GM18909 (cell line): ENCODE measurements around the gene PCDHB13.
"Not testable (repeated sequence)": the region's sequence is repeated elsewhere in the genome, so short reads cannot be mapped to it uniquely, and the experiment has no call there.

Experiments
- ATAC-seq: cut with Tn5 transposase; IDR thresholded peaks from one replicate; pipeline ENCODE4 v1.9.1; 2021; ENCODE audit warnings: mild to moderate bottlenecking; ENCODE audit not compliant: unreplicated experiment, poor library complexity

The PCDHB13 gene

DNA sequence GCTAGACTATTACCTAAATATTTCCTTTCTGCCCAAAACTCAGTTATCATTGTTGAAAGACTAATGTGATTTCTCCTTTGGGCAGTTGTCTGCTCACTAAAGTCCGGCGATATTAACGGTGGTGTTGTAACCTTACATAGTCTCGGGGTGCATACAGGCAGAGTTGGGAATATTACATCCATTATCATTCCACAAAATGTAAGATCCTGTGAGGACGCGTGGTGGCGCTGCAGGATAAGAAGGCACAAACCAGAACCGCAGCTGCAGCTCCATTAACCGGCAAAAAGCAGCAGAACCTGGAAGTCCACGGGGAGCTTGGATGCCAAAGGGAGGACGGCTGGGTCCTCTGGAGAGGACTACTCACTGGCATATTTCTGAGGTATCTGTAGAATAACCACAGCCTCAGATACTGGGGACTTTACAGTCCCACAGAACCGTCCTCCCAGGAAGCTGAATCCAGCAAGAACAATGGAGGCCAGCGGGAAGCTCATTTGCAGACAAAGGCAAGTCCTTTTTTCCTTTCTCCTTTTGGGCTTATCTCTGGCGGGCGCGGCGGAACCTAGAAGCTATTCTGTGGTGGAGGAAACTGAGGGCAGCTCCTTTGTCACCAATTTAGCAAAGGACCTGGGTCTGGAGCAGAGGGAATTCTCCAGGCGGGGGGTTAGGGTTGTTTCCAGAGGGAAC, at the start of gene PCDHB13:
PCDHB13 (plus strand) TSS at position 264 of the 684 bp plus-strand sequence; CDS start at position 469, 205 bp downstream.
- ATAC-seq = not testable (repeated sequence)

DNA sequence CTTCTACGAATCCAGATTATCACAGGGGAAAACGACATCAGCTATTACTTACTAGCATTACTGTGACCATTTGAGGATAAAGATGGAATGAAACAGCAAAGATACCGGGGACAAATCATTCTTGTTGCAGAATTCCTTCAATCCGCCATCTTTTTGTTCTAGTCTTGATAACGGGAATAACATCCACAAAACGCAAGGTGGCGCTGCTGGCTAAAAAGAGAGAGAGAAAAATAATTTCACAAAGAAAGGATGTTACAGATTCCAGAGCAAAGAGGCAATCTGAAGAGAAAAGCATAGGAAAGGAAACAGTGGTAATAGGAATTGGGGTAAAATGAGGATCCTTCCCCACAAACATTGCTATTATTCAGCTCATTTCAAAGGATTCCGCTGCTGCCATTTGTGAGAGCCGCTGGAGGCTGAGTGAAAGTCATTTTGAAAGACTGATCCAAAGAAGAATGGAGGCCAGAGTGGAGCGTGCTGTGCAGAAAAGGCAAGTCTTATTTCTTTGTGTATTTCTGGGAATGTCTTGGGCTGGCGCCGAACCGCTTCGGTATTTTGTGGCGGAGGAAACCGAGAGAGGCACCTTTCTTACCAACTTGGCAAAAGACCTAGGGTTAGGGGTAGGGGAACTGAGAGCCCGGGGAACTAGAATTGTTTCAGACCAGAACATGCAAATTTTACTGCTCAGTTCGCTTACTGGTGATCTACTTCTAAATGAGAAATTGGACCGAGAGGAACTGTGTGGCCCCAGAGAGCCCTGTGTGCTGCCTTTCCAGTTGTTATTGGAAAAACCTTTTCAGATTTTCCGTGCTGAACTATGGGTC, 41.1 kb upstream of the PCDHB13 start, which contains the start of gene PCDHB7:
PCDHB7 (plus strand) TSS at position 264 of the 824 bp plus-strand sequence; CDS start at position 456, 192 bp downstream.
- ATAC-seq = no peak

DNA sequence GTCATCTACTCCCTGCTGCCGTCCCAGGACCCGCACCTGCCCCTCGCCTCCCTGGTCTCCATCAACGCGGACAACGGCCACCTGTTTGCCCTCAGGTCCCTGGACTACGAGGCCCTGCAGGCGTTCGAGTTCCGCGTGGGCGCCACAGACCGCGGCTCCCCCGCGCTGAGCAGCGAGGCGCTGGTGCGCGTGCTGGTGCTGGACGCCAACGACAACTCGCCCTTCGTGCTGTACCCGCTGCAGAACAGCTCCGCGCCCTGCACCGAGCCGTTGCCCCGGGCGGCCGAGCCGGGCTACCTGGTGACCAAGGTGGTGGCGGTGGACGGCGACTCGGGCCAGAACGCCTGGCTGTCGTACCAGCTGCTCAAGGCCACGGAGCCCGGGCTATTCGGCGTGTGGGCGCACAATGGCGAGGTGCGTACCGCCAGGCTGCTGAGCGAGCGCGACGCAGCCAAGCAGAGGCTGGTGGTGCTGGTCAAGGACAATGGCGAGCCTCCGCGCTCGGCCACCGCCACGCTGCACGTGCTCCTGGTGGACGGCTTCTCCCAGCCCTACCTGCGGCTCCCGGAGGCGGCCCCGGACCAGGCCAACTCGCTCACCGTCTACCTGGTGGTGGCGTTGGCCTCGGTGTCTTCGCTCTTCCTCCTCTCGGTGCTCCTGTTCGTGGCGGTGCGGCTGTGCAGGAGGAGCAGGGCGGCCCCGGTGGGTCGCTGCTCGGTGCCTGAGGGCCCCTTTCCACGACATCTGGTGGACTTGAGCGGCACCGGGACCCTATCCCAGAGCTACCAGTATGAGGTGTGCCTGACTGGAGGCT, 39.2 kb upstream of the PCDHB13 start:
- not testable (repeated sequence) for ATAC-seq

DNA sequence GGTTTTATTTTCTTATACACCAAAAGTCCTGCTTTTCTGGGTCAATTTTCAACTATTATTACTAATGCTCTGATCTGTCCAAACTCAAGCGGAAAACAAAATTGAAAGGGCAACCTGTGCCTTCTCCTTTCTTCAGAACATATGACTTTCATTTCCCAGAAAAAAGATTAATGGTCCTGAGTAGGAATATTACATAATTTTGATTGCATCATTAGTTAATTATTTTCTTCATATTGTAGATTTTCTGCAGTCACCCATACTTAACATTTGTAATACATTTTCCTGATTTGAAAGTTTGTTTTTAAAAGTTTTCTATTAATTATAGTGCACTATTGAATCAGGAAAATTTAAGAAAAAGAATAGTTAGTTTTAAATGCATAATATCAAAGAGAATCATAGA, 37.8 kb upstream of the PCDHB13 start:
- no peak for ATAC-seq

DNA sequence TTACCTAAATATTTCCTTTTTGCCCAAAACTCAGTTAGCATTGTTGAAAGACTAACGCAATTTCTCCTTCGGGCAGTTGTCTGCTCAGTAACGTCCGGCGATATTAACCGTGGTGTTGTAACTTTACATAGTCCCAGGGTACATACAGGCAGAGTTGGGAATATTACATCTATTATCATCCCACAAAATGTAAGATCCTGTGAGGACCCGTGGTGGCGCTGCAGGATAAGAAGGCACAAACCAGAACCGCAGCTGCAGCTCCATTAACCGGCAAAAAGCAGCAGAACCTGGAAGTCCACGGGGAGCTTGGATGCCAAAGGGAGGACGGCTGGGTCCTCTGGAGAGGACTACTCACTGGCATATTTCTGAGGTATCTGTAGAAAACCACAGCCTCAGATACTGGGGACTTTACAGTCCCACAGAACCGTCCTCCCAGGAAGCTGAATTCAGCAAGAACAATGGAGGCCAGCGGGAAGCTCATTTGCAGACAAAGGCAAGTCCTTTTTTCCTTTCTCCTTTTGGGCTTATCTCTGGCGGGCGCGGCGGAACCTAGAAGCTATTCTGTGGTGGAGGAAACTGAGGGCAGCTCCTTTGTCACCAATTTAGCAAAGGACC, 36.0 kb upstream of the PCDHB13 start, which contains the start of gene PCDHB8:
PCDHB8 (plus strand) TSS at position 214 of the 615 bp plus-strand sequence; CDS start at position 459, 245 bp downstream.
- ATAC-seq = not testable (repeated sequence)

DNA sequence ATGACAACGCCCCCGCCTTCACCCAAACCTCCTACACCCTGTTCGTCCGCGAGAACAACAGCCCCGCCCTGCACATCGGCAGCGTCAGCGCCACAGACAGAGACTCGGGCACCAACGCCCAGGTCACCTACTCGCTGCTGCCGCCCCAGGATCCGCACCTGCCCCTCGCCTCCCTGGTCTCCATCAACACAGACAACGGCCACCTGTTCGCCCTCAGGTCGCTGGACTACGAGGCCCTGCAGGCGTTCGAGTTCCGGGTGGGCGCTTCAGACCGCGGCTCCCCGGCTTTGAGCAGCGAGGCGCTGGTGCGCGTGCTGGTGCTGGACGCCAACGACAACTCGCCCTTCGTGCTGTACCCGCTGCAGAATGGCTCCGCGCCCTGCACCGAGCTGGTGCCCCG, 34.3 kb upstream of the PCDHB13 start:
- ATAC-seq = not testable (repeated sequence)

DNA sequence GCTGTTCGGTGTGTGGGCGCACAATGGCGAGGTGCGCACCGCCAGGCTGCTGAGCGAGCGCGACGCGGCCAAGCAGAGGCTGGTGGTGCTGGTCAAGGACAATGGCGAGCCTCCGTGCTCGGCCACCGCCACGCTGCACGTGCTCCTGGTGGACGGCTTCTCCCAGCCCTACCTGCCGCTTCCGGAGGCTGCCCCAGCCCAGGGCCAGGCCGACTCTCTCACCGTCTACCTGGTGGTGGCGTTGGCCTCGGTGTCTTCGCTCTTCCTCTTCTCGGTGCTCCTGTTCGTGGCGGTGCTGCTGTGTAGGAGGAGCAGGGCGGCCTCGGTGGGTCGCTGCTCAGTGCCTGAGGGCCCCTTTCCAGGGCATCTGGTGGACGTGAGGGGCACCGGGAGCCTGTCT, 33.8 kb upstream of the PCDHB13 start:
- not testable (repeated sequence) for ATAC-seq

DNA sequence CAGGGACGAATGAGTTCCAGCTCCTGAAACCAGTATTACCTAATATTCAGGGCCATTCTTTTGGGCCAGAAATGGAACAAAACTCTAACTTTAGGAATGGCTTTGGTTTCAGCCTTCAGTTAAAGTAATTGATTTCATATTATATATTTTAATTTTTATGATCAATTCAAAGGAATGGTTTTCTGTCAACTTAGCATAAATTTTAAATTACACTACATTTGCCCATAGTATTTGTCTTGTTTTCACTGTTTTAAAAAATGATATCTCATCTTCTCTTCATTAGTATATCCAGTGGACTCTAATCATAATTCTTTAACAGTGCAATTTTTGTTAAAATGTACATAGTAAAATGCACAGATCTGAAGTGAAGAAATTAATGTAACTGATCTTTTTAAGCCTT, 33.4 kb upstream of the PCDHB13 start:
- no peak for ATAC-seq

DNA sequence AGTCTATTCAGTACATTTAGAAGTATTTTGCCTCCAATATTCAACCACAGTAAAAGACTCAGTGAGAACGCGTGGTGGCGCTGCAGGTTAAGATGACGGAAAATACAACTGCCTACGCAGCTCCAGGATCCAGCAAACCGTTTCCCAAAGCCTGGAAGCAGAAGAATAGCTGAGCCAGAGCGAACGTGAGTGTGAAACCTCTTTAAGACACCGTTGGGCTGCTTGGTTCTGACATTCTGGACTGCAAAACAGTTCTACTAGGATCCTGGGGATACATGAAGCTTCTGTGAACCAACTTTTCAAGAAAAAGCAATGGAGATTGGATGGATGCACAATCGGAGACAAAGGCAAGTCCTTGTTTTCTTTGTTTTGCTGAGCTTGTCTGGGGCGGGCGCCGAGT, 31.5 kb upstream of the PCDHB13 start, which contains the start of gene PCDHB16:
PCDHB16 (plus strand) TSS at position 140 of the 400 bp plus-strand sequence; CDS start at position 313, 173 bp downstream.
- ATAC-seq = no peak

DNA sequence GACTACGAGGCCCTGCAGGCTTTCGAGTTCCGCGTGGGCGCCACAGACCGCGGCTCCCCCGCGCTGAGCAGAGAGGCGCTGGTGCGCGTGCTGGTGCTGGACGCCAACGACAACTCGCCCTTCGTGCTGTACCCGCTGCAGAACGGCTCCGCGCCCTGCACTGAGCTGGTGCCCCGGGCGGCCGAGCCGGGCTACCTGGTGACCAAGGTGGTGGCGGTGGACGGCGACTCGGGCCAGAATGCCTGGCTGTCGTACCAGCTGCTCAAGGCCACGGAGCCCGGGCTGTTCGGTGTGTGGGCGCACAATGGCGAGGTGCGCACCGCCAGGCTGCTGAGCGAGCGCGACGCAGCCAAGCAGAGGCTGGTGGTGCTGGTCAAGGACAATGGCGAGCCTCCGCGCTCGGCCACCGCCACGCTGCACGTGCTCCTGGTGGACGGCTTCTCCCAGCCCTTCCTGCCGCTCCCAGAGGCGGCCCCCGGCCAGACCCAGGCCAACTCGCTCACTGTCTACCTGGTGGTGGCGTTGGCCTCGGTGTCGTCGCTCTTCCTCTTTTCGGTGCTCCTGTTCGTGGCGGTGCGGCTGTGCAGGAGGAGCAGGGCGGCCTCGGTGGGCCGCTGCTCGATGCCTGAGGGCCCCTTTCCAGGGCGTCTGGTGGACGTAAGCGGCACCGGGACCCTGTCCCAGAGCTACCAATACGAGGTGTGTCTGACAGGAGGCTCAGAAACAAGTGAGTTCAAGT, 29.4 kb upstream of the PCDHB13 start:
- ATAC-seq = not testable (repeated sequence)

DNA sequence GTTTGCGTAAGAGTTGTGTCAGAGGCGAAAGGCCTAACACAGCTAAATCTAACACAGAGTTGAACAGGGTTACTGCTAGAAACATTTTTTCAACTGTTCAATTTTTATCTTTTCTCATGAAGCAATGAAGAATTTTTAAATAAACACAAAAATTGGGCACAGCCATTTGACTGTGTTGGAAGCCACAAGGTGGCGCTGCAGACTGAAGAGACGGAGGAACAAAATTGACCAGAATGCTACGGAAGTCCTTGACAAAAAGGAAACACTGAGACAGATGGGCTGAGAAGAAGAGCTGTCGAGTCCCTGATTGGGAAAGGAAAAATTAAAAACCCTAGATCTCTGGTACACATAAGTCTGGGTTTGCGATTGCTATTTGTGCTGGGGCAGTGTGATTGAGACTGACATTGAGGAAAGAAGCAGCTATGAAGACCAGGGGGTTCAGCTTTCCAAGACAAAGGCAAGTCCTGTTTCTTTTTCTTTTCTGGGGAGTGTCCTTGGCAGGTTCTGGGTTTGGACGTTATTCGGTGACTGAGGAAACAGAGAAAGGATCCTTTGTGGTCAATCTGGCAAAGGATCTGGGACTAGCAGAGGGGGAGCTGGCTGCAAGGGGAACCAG, 26.7 kb upstream of the PCDHB13 start, which contains the start of gene PCDHB9:
PCDHB9 (plus strand) TSS at position 265 of the 616 bp plus-strand sequence; CDS start at position 423, 158 bp downstream.
- no peak for ATAC-seq

DNA sequence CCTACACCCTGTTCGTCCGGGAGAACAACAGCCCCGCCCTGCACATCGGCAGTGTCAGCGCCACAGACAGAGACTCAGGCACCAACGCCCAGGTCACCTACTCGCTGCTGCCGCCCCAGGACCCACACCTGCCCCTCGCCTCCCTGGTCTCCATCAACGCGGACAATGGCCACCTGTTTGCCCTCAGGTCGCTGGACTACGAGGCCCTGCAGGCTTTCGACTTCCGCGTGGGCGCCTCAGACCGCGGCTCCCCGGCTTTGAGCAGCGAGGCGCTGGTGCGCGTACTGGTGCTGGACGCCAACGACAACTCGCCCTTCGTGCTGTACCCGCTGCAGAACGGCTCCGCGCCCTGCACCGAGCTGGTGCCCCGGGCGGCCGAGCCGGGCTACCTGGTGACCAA, 25.0 kb upstream of the PCDHB13 start:
- not testable (repeated sequence) for ATAC-seq

DNA sequence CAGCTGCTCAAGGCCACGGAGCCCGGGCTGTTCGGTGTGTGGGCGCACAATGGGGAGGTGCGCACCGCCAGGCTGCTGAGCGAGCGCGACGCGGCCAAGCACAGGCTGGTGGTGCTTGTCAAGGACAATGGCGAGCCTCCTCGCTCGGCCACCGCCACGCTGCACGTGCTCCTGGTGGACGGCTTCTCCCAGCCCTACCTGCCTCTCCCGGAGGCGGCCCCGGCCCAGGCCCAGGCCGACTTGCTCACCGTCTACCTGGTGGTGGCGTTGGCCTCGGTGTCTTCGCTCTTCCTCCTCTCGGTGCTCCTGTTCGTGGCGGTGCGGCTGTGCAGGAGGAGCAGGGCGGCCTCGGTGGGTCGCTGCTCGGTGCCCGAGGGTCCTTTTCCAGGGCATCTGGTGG, 24.6 kb upstream of the PCDHB13 start:
- ATAC-seq = not testable (repeated sequence)

DNA sequence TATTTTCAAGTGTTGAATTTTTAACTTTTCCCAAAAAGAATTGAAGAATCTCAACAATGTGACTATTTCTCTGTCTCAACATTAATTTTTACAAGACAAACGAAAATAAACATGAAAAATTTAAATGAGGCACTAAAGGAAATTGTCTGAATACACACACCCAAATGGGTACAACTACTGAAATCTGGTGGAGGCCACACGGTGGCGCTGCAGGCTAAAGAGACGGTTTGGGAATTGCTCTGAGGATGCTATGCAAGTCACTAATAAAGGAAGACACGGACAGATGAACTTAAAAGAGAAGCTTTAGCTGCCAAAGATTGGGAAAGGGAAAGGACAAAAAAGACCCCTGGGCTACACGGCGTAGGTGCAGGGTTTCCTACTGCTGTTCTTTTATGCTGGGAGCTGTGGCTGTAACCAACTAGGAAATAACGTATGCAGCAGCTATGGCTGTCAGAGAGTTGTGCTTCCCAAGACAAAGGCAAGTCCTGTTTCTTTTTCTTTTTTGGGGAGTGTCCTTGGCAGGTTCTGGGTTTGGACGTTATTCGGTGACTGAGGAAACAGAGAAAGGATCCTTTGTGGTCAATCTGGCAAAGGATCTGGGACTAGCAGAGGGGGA, 21.5 kb upstream of the PCDHB13 start, which contains the start of gene PCDHB10:
PCDHB10 (plus strand) TSS at position 244 of the 616 bp plus-strand sequence; CDS start at position 444, 200 bp downstream.
- ATAC-seq = no peak

DNA sequence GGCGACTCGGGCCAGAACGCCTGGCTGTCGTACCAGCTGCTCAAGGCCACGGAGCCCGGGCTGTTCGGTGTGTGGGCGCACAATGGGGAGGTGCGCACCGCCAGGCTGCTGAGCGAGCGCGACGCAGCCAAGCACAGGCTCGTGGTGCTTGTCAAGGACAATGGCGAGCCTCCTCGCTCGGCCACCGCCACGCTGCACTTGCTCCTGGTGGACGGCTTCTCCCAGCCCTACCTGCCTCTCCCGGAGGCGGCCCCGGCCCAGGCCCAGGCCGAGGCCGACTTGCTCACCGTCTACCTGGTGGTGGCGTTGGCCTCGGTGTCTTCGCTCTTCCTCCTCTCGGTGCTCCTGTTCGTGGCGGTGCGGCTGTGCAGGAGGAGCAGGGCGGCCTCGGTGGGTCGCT, 19.4 kb upstream of the PCDHB13 start:
- ATAC-seq = not testable (repeated sequence)

DNA sequence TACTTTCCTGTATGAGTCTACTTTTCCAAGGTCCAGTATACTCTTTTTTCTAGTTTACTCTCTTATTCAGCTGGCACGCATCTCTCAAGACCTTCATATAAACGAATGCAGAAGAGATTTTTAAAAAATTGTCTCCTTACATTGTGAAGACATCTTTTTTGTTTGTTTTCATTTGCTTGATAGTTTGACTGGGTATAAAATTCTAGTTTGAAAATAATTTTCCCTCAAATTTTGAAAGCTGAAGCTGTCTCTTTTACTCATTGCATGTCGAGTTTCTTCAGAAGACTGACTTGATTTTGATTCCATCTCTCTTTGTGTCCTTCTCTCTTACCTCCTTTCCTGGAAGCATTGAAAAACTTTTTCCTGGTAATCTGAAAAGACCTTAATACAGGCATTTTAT, 17.4 kb upstream of the PCDHB13 start:
- no peak for ATAC-seq

DNA sequence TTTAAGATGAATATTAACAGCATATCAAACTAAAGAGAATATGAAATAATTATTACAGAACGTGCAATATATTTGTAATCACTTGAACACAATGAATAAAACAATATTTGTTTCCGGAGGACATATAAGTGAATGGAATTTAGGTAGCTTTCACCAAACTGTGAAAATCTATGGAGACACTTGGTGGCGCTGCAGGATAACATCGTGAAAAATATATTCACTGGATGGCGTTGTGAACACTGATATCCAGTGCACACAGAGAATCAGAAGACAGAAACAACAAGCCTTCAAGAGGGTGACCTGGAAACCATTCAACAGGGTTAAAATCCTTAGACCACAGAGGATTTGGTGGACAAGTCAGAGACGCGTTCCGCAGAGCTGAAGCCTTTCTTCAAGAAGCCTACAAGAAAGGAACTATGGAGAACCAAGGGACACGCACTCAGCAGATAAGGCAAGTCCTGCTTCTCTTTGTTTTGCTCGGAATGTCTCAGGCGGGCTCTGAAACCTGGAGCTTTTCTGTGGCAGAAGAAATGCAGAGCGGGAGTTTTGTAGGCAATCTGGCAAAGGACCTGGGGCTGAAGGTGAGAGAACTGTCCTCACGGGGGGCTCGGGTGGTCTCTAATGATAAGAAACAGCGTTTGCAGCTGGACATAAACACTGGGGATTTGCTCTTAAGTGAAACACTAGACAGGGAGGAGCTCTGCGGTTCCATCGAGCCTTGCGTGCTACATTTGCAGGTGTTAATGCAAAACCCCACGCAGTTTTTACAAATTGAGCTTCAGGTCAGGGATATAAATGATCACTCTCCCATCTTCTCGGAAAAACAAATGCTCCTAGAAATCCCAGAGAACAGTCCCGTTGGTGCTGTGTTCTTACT, 14.1 kb upstream of the PCDHB13 start, which contains the start of gene PCDHB11:
PCDHB11 (plus strand) TSS at position 269 of the 877 bp plus-strand sequence; CDS start at position 417, 148 bp downstream.
- no peak for ATAC-seq
